GM18499 (cell line): ENCODE measurements around the gene MACROD2.
"Not testable (repeated sequence)": the region's sequence is repeated elsewhere in the genome, so short reads cannot be mapped to it uniquely, and the experiment has no call there.

Experiments
- ATAC-seq: cut with Tn5 transposase; IDR thresholded peaks from one replicate; pipeline ENCODE4 v1.9.1; 2021; ENCODE audit warnings: moderate number of reproducible peaks; ENCODE audit not compliant: insufficient read depth, unreplicated experiment

Gene MACROD2

GRCh38 chr20:14986656-14987055 is 991.3 kb downstream of the MACROD2 start:
- ATAC-seq, result no peak

- no peak for ATAC-seq
Measured at GRCh38 chr20:14989535-14990290, 994.4 kb downstream of the MACROD2 start.

GRCh38 chr20:14991023-14991422 is 995.7 kb downstream of the MACROD2 start:
- ATAC-seq, result no peak

- ATAC-seq, result no peak
Measured at GRCh38 chr20:14992153-14992552, 996.8 kb downstream of the MACROD2 start.

GRCh38 chr20:14992961-14993360 is 997.6 kb downstream of the MACROD2 start:
- no peak for ATAC-seq

GRCh38 chr20:14996883-14997672 is 1001.8 kb downstream of the MACROD2 start:
- no peak for ATAC-seq

GRCh38 chr20:14997791-14998190 is 1002.5 kb downstream of the MACROD2 start:
- ATAC-seq, result no peak

GRCh38 chr20:15005300-15005986 is 1010.1 kb downstream of the MACROD2 start:
- no peak for ATAC-seq

GRCh38 chr20:15011631-15012030 is 1016.3 kb downstream of the MACROD2 start:
- no peak for ATAC-seq

- ATAC-seq, result no peak
Measured at GRCh38 chr20:15012566-15012965, 1017.2 kb downstream of the MACROD2 start.

- not testable (repeated sequence) for ATAC-seq
Measured at GRCh38 chr20:15016875-15017274, 1021.6 kb downstream of the MACROD2 start.

GRCh38 chr20:15018966-15019365 is 1023.6 kb downstream of the MACROD2 start:
- no peak for ATAC-seq

GRCh38 chr20:15020845-15021244 is 1025.5 kb downstream of the MACROD2 start:
- ATAC-seq, result no peak

- no peak for ATAC-seq
Measured at GRCh38 chr20:15022921-15023320, 1027.6 kb downstream of the MACROD2 start.

- ATAC-seq, result no peak
Measured at GRCh38 chr20:15026759-15027158, 1031.4 kb downstream of the MACROD2 start.

- ATAC-seq, result no peak
Measured at GRCh38 chr20:15030826-15031225, 1035.5 kb downstream of the MACROD2 start.

GRCh38 chr20:15031546-15032351 is 1036.4 kb downstream of the MACROD2 start:
- ATAC-seq, result no peak

GRCh38 chr20:15032352-15032622 is 1037.0 kb downstream of the MACROD2 start:
- no peak for ATAC-seq

- ATAC-seq, result no peak
Measured at GRCh38 chr20:15033269-15033668, 1038.0 kb downstream of the MACROD2 start.

- no peak for ATAC-seq
Measured at GRCh38 chr20:15033891-15034290, 1038.6 kb downstream of the MACROD2 start.
